HEK293T (cell line): ENCODE data around the gene HHAT.

Experiments
- CTCF ChIA-PET: fragments of 350-600 bp; formaldehyde crosslinking; extraction: SDS; loops from one replicate; lab custom pipeline; 2021; ENCODE audit warnings: antibody characterized with exemption, inconsistent platforms; lab: Yijun Ruan, JAX
- POLR2A ChIA-PET: fragments of 350-600 bp; formaldehyde crosslinking; extraction: SDS; loops from one replicate; lab custom pipeline; 2020; ENCODE audit warnings: antibody characterized with exemption, inconsistent platforms; lab: Yijun Ruan, JAX
- DNase-seq: peaks from one replicate; pipeline ENCODE4 v3.0.0; 2012; ENCODE audit warnings: mixed read lengths; ENCODE audit errors: extremely low spot score
- ARNT ChIP-seq: fragments of 450-650 bp; IDR thresholded peaks from 2 replicates; pipeline ENCODE4 v1.6.1; 2017; ENCODE audit warnings: mild to moderate bottlenecking
- BHLHE40 ChIP-seq: fragments of 450-650 bp; IDR thresholded peaks from 2 replicates; pipeline ENCODE4 v1.6.1; 2016; ENCODE audit warnings: mild to moderate bottlenecking, moderate library complexity, borderline replicate concordance
- CTBP1 ChIP-seq: fragments of 450-650 bp; IDR thresholded peaks from 2 replicates; pipeline ENCODE4 v1.6.1; 2016; ENCODE audit warnings: borderline replicate concordance
- ELF4 ChIP-seq: fragments of 450-650 bp; IDR thresholded peaks from 2 replicates; pipeline ENCODE4 v1.6.1; 2017; ENCODE audit warnings: antibody characterized with exemption
- FOXA1 ChIP-seq: fragments of 450-650 bp; IDR thresholded peaks from 2 replicates; pipeline ENCODE4 v1.6.1; 2016; ENCODE audit warnings: mild to moderate bottlenecking
- FOXK2 ChIP-seq: fragments of 450-650 bp; IDR thresholded peaks from 2 replicates; pipeline ENCODE4 v1.6.1; 2016; ENCODE audit warnings: mild to moderate bottlenecking
- FOXM1 ChIP-seq: fragments of 450-650 bp; IDR thresholded peaks from 2 replicates; pipeline ENCODE4 v1.6.1; 2017; ENCODE audit warnings: mild to moderate bottlenecking, borderline replicate concordance
- HDGF ChIP-seq: fragments of 450-650 bp; IDR thresholded peaks from 2 replicates; pipeline ENCODE4 v1.6.1; 2017; ENCODE audit warnings: antibody characterized with exemption, borderline replicate concordance
- L3MBTL2 ChIP-seq: fragments of 450-650 bp; conservative IDR thresholded peaks from 2 replicates; pipeline ENCODE4 v1.6.1; 2016; ENCODE audit warnings: mild to moderate bottlenecking
- LEF1 ChIP-seq: fragments of 450-650 bp; IDR thresholded peaks from 2 replicates; pipeline ENCODE4 v1.6.1; 2017; ENCODE audit warnings: mild to moderate bottlenecking, borderline replicate concordance
- NFRKB ChIP-seq: fragments of 450-650 bp; IDR thresholded peaks from 2 replicates; pipeline ENCODE4 v1.6.1; 2016; ENCODE audit warnings: mild to moderate bottlenecking, moderate library complexity
- PKNOX1 ChIP-seq: fragments of 450-650 bp; IDR thresholded peaks from 2 replicates; pipeline ENCODE4 v1.6.1; 2016
- SP1 ChIP-seq: fragments of 450-650 bp; IDR thresholded peaks from 2 replicates; pipeline ENCODE4 v1.6.1; 2017
- SUZ12 ChIP-seq: fragments of 450-650 bp; IDR thresholded peaks from 2 replicates; pipeline ENCODE4 v1.6.1; 2016; ENCODE audit warnings: mild to moderate bottlenecking
- TARDBP ChIP-seq: fragments of 450-650 bp; IDR thresholded peaks from 2 replicates; pipeline ENCODE4 v1.6.1; 2016
- ZNF384 ChIP-seq: fragments of 450-650 bp; IDR thresholded peaks from 2 replicates; pipeline ENCODE4 v1.6.1; 2016

Gene HHAT

GRCh38 chr1:210298936-210299335, 29.8 kb upstream of the HHAT start:
- ChIA-PET CTCF (no interaction called here), POLR2A (no interaction called here)
- DNase-seq: no peak
- TF ChIP-seq HDGF: no peak
- no peak for TF ChIP-seq FOXA1
- TF ChIP-seq FOXK2: no peak
- no peak for TF ChIP-seq PKNOX1

GRCh38 chr1:210299501-210299900, 29.2 kb upstream of the HHAT start:
- POLR2A ChIA-PET: interaction anchor here (0.7 kb wide), 1 partner anchor 1085 kb away, joined by 3 read pairs; no protein-coding TSS in a partner anchor
- CTCF ChIA-PET: interaction anchor here (0.6 kb wide), 2 partner anchors 49 to 64 kb away, joined by 3 to 8 read pairs; no protein-coding TSS in a partner anchor
- DNase-seq: no peak
- TF ChIP-seq L3MBTL2: no peak
- TF ChIP-seq HDGF: no peak
- TF ChIP-seq CTBP1: no peak
- no peak for TF ChIP-seq FOXK2
- no peak for TF ChIP-seq FOXA1
- no peak for TF ChIP-seq ARNT
- TF ChIP-seq BHLHE40: no peak
- TF ChIP-seq ELF4: no peak
- TF ChIP-seq TARDBP: no peak
- TF ChIP-seq ZNF384: no peak
- no peak for TF ChIP-seq NFRKB
- TF ChIP-seq LEF1: no peak
- TF ChIP-seq PKNOX1: no peak
- TF ChIP-seq SP1: no peak
- TF ChIP-seq FOXM1: no peak
- TF ChIP-seq SUZ12: no peak

DNA sequence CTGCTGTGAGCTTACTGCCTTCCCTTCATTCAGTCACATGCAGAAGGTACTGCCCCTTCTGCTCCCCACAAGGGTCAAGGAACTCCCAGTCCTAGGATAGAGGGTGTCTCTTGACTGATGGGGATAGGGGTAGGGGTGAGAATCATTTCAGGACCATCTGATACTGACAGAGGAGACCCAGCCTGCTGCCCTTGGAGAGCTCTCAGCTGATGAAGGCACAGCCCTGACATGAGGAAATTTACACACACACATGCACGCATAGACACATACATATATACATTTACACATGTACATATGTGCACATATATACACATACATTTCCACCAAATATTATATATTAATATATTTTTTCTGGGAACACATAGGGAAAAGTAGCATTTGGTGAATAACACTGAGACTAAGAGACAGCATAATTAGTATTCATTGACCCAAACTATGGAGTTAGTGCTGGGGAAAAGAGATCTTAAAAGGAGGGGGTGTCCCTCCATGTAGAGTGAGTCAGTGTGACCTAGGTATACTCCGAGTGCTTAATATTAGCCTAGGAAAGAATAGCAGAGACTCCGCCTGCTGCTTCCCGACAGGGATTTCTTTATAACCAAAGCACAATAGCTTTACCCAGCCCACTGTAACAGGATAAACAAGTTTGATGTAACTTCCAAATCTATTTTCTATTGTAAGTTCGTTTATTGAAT, 27.6 kb upstream of the HHAT start:
- DNase-seq: no peak
- TF ChIP-seq ELF4 (no peak), FOXK2 (no peak), FOXM1 (no peak), SP1 (no peak), HDGF (no peak), ARNT (no peak), ZNF384 (no peak), CTBP1 (no peak), NFRKB (no peak), FOXA1 (no peak), PKNOX1 (no peak), BHLHE40 (no peak), SUZ12 (no peak), L3MBTL2 (no peak), LEF1 (no peak), TARDBP (no peak)
- CTCF ChIA-PET: interaction anchor here (0.7 to 3.1 kb wide), 3 partner anchors 9 to 118 kb away, joined by 3 to 9 read pairs (median 4); no protein-coding TSS in a partner anchor
- POLR2A ChIA-PET: no interaction called here

- ChIA-PET CTCF (interaction anchor here (1.0 to 3.1 kb wide), 2 partner anchors 10 kb away, joined by 3 to 9 read pairs; no protein-coding TSS in a partner anchor), POLR2A (no interaction called here)
- no peak for DNase-seq
- TF ChIP-seq FOXA1: no peak
Observed at GRCh38 chr1:210301615-210302000, 27.1 kb upstream of the HHAT start.

GRCh38 chr1:210302501-210302900, 26.2 kb upstream of the HHAT start:
- ChIA-PET POLR2A (interaction anchor here (1.5 kb wide), 1 partner anchor 10 kb away, joined by 5 read pairs; no protein-coding TSS in a partner anchor), CTCF (interaction anchor here (0.9 to 3.1 kb wide), 2 partner anchors 9 to 56 kb away, joined by 9 to 11 read pairs; no protein-coding TSS in a partner anchor)
- DNase-seq: no peak
- TF ChIP-seq FOXK2 (no peak), SP1 (no peak), ZNF384 (no peak), ELF4 (no peak), LEF1 (no peak), FOXA1 (no peak), HDGF (no peak), SUZ12 (no peak), TARDBP (no peak), FOXM1 (no peak), L3MBTL2 (no peak), BHLHE40 (no peak), CTBP1 (no peak), PKNOX1 (no peak), ARNT (no peak), NFRKB (no peak)
